Mononuclear cell (primary cell): ENCODE measurements around the gene CCS. TPM values are rescaled to one million over a fixed set of nuclear protein-coding genes. Genes with fewer than 3 reads are reported as not detected.

ENCODE experiments used
- H3K27me3 ChIP-seq: 2 replicates; pipeline ENCODE4 v1.6.0; 2011; ENCODE audit warnings: low read length, control low read depth; ENCODE audit not compliant: insufficient read depth
- H3K4me1 ChIP-seq: 2 replicates; pipeline ENCODE4 v1.5.1; 2011; ENCODE audit warnings: mild to moderate bottlenecking, low read length, control low read depth; ENCODE audit not compliant: insufficient read depth
- H3K4me3 ChIP-seq: 2 replicates; pipeline ENCODE4 v1.5.1; 2011; ENCODE audit warnings: mild to moderate bottlenecking, low read length, moderate library complexity
- H3K9me3 ChIP-seq: 2 replicates; pipeline ENCODE4 v1.5.1; 2011; ENCODE audit warnings: low read depth, mild to moderate bottlenecking, control low read depth, low read length
- total RNA-seq: library from RNA; depleted of rRNA; stranded (reverse); fragments of >200 nt; gene quantifications from one replicate; pipeline ENCODE4 v1.2.3, GENCODE V29; 2012

Gene CCS
- total RNA-seq, 1 donor, result 10.7 TPM

- Histone ChIP-seq H3K27me3 (no peaks in the 10 kb centered on the region), H3K9me3 (no peaks in the 10 kb centered on the region), H3K4me1 (peaks cover 3% of the 10 kb centered on the region), H3K4me3 (no peak overlapping the region)
Observed at GRCh38 chr11:66556086-66556485, 36.9 kb upstream of the CCS start.

DNA sequence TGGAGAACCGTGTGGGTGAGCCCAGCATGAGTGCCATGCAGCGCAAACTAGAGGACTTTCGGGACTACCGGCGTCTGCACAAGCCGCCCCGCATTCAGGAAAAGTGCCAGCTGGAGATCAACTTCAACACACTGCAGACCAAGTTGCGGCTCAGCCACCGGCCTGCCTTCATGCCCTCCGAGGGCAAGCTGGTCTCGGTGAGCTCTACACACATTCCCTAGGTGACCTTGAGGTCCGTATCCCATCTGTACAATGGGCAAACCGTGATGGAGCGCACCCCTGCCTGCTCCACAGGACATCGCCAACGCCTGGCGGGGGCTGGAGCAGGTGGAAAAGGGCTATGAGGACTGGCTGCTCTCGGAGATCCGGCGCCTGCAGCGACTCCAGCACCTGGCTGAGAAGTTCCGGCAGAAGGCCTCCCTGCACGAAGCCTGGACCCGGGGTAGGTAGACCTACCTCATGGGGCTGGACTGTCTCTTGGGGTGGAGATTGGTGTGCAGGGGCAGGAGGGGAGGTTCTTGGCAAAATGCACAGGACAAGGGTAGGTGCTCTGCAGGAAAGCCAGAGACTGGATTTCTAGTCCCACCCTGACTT is 35.2 kb upstream of the CCS start:
- H3K9me3 ChIP-seq, result no peaks in the 10 kb centered on the region
- H3K27me3 ChIP-seq, result no peaks in the 10 kb centered on the region
- no peak overlapping the region for H3K4me3 ChIP-seq
- peaks cover 3% of the 10 kb centered on the region for H3K4me1 ChIP-seq

- Histone ChIP-seq H3K4me3 (no peak overlapping the region), H3K9me3 (no peaks in the 10 kb centered on the region), H3K27me3 (no peaks in the 10 kb centered on the region), H3K4me1 (peaks cover 3% of the 10 kb centered on the region)
Observed at GRCh38 chr11:66559142-66559865, 33.7 kb upstream of the CCS start.

- Histone ChIP-seq H3K27me3 (no peaks in the 10 kb centered on the region), H3K9me3 (no peaks in the 10 kb centered on the region), H3K4me1 (peaks cover 3% of the 10 kb centered on the region), H3K4me3 (no peak overlapping the region)
Observed at GRCh38 chr11:66559866-66560676, 32.9 kb upstream of the CCS start.

GRCh38 chr11:66561178-66561974 is 31.6 kb upstream of the CCS start:
- Histone ChIP-seq H3K27me3 (no peaks in the 10 kb centered on the region), H3K9me3 (no peaks in the 10 kb centered on the region), H3K4me3 (no peak overlapping the region), H3K4me1 (peaks cover 3% of the 10 kb centered on the region)

GRCh38 chr11:66561975-66562248 is 31.1 kb upstream of the CCS start:
- Histone ChIP-seq H3K9me3 (no peaks in the 10 kb centered on the region), H3K4me3 (no peak overlapping the region), H3K27me3 (no peaks in the 10 kb centered on the region), H3K4me1 (peaks cover 3% of the 10 kb centered on the region)

GRCh38 chr11:66562275-66562674 is 30.7 kb upstream of the CCS start:
- no peaks in the 10 kb centered on the region for H3K27me3 ChIP-seq
- H3K9me3 ChIP-seq, result no peaks in the 10 kb centered on the region
- H3K4me3 ChIP-seq, result no peak overlapping the region
- H3K4me1 ChIP-seq, result peaks cover 3% of the 10 kb centered on the region

GRCh38 chr11:66562907-66563583 is 29.9 kb upstream of the CCS start:
- Histone ChIP-seq H3K4me1 (peaks cover 8% of the 10 kb centered on the region), H3K27me3 (peaks cover 6% of the 10 kb centered on the region), H3K9me3 (no peaks in the 10 kb centered on the region), H3K4me3 (no peak overlapping the region)

DNA sequence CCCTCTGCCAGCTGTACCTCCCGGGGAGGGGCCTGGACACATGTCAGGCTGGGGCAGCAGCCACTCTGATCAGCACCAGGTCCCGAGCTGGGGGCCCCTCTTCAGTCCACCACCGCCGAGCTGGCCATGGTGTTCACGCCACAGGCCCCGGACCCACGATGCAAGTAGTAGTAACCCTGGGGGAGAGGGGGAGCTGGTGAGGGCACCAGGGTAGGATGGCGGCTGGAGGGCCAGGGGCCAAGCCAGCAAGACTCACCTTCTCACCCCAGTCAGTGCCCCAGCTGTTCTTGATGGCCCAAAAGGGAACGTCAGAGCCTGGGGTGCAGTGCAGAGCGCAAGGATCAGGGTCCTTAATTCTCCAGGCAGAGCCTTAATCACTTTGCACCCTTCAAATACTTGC is 29.2 kb upstream of the CCS start:
- Histone ChIP-seq H3K27me3 (peaks cover 6% of the 10 kb centered on the region), H3K4me1 (peaks cover 15% of the 10 kb centered on the region)

DNA sequence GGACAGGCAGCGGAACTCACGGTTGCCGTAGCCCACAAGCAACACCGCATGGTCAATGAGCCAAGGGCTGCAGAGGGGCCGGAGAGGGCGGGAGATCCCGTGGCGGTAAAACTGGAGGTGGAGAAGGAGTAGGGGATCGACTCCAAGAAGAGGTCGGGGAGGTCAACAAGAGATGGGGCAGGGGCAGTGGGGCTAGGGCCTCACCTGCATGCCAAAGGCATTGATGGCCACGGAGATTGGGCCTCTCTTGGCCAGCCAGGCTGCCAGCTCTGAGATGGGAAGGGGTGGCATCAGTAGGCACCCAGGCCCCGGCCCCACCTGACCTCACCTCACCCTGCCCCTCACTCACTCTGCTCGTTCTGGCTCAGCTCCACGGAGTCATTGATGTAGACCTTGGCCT is 28.4 kb upstream of the CCS start:
- Histone ChIP-seq H3K9me3 (no peaks in the 10 kb centered on the region), H3K4me3 (no peak overlapping the region), H3K27me3 (peaks cover 9% of the 10 kb centered on the region), H3K4me1 (peaks cover 14% of the 10 kb centered on the region)

More for the DNA sequence above, 29.2 kb upstream of the CCS start:
- Histone ChIP-seq H3K4me3 (no peak overlapping the region), H3K9me3 (no peaks in the 10 kb centered on the region)

DNA sequence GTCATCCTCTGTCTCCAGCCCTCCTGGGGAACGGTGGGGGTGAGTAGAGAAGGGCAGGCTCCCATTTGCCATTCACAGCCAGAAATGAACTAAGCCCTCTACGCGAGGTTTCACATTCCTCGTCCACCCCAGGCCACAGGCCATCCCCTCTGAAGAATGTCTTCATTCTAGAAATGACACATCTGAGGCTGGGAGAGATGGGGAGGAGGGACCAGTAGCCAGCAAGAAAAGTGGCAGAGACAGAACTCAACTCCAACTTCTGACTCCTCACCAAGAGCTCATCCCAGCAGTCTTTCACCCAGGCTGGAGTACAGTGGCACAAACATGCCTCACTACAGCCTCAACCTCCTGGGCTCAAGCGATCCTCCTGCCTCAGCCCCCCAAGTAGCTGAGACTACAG is 28.0 kb upstream of the CCS start:
- H3K27me3 ChIP-seq, result peaks cover 9% of the 10 kb centered on the region
- H3K4me1 ChIP-seq, result peaks cover 14% of the 10 kb centered on the region
- no peak overlapping the region for H3K4me3 ChIP-seq
- no peaks in the 10 kb centered on the region for H3K9me3 ChIP-seq

- Histone ChIP-seq H3K4me3 (no peak overlapping the region), H3K4me1 (peaks cover 14% of the 10 kb centered on the region), H3K9me3 (no peaks in the 10 kb centered on the region), H3K27me3 (peaks cover 9% of the 10 kb centered on the region)
Observed at GRCh38 chr11:66566221-66566620, 26.8 kb upstream of the CCS start.

- Histone ChIP-seq H3K4me1 (peaks cover 14% of the 10 kb centered on the region), H3K4me3 (peak overlapping the region; percentile 45), H3K27me3 (peaks cover 9% of the 10 kb centered on the region), H3K9me3 (no peaks in the 10 kb centered on the region)
Observed at GRCh38 chr11:66567787-66568123, 25.2 kb upstream of the CCS start.

GRCh38 chr11:66568124-66568916 is 24.7 kb upstream of the CCS start, which contains the start of gene CTSF:
TSS of gene CTSF (minus strand) at chr11:66568606. CDS start at chr11:66568486, 120 bp downstream.
- Histone ChIP-seq H3K4me1 (peaks cover 14% of the 10 kb centered on the region), H3K27me3 (peaks cover 9% of the 10 kb centered on the region), H3K4me3 (peak within 1 kb of the TSS; percentile 45), H3K9me3 (no peaks in the 10 kb centered on the region)
